IPS-18c (cell line): Measurements from ENCODE around the gene SLC51A.
"Not testable (repeated sequence)": the region's sequence is repeated elsewhere in the genome, so short reads cannot be mapped to it uniquely, and the experiment has no call there.

Source experiments
- H3K4me3 ChIP-seq: 2 replicates; pipeline ENCODE4 v1.7.0; 2013; ENCODE audit warnings: low read depth, mild to moderate bottlenecking, low read length, moderate library complexity; ENCODE audit not compliant: insufficient read depth
- H3K9me3 ChIP-seq: one replicate; pipeline ENCODE4 v1.6.1; 2013; ENCODE audit warnings: mild to moderate bottlenecking, low read length, moderate library complexity; ENCODE audit not compliant: control insufficient read depth, insufficient read depth

Gene SLC51A

DNA sequence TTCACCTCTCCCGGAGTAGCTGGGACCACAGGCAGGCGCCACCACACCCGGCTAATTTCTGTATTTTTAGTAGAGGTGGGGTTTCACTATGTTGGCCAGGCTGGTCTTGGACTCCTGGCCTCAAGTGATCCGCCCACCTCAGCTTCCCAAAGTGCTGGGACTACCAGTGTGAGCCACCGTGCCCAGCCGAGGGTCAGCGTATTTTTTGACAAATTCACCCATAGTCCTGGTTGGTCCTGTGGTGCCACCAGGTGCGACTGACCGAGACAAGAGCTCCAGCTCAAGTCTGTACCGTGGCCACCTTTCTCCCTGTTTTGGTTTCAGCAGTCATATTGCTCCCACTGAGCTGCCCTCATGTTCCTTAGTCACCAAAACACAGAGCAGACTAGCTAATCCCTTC is 8.8 kb downstream of the SLC51A start:
- Histone ChIP-seq H3K4me3 (no peak overlapping the region), H3K9me3 (no peaks in the 10 kb centered on the region)

DNA sequence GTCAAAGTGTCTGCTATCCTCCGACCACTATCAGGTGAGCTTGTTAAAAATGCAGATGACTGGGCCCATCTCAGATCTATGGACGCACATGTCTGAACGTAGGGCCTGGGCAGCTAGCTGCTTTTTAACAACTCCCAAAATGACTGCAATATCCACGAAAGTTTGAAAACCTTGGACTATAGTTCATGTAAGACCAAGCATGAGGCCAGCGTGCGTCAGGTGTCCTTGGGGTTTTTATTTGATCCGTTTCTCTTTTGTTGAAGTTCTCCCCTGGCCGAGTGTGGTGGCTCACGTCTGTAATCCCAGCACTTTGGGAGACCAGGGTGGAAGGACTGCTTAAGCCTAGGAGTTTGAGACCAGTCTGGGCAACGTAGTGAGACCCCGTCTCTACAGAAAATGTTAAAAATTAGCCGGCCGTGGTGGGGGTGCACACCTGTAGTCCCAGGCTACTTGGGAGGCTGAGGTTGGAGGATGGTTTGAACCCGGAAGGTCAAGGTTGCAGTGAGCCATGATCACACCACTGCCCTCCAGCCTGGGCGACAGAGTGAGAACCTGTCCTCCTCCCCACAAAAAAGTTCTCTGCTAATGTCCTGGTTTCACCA is 9.5 kb downstream of the SLC51A start:
- Histone ChIP-seq H3K9me3 (no peaks in the 10 kb centered on the region), H3K4me3 (no peak overlapping the region)

DNA sequence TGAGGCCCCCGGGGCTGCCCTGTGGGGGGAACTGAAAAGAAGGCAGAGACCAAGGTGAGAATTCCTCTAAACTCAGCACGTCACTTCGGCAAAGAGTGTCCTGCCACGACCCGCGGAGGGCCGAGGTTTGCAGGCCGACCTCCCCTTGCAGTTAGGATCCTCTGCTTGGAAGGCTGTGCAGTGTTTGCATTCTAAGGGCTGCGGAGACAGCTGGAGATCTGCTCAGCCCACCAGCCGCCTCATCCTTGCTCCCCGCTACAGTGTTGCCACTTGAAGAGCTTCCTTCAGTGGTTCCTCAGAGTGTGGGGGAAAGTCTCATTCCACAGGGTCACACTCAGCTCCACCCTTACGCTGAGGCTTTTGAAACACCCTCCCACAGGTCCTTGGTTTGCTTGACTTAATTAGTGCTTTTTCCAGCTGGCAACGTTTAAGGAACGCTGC is 10.8 kb downstream of the SLC51A start:
- H3K9me3 ChIP-seq = no peaks in the 10 kb centered on the region
- no peak overlapping the region for H3K4me3 ChIP-seq

DNA sequence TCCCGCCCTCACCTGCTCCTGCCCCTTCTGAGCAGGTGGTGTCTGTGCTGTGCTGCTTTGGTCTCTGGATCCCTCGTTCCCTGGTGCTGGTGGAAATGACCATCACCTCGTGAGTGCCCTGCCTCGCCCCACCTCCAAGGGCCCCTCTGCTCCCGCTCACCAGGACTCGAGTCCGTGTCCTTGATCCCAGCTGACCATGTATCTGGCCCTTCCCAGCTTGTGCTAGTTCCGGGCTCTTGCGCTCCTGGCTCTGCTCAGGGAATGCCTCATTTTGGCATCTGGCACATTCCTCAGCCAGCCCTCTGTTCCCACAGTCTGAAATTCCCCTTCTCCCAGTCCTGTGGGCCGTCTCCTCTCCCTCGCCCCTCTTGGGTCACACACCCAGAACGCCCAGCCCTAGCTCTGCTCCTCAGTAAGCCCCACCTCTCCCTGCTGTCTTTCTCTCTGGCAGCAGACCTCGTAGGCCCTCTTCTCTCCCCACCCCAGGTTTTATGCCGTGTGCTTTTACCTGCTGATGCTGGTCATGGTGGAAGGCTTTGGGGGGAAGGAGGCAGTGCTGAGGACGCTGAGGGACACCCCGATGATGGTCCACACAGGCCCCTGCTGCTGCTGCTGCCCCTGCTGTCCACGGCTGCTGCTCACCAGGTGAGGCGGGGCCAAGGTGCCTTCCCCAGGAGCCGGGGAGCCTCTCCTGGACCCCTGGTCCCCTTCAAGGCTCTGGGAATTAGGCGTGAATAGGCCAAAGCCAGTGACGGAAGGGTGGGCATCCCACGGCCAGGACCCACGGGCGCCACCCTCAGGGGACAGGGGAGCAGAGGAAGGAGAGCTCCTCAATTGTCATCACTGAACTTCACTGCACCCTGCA is 11.5 kb downstream of the SLC51A start:
- Histone ChIP-seq H3K9me3 (no peaks in the 10 kb centered on the region), H3K4me3 (no peak overlapping the region)

DNA sequence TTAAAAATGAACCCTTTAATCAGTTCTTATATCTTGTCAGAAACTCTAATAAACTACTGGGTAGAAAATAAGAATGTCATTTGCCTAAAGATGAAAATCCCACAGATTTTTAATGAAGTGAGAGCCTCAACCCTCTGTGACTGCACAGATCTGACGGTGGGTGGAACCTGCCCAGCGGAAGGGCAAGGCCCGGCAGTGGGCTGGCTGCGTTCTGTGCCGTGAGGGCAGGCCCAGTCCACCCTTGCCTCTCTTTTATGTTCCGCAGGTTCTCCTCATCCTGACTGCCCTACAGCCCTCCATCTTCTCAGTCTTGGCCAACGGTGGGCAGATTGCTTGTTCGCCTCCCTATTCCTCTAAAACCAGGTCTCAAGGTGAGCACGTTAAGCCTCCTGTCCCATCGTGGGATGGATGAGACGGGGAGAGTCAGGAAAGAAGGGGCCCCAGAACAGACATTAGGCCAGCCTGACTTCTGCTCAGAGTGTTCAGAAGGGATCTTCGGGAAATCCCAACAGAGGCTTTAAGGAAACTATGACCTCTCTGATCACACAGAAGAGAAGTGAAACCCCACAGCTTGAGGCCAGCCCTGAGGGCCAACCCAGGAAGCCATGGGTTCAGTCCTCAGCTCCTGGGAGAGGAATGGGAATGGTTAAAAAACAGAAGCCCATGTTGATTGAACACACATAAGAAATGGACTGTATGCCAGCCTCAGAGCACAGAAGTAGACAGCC is 16.0 kb downstream of the SLC51A start:
- Histone ChIP-seq H3K9me3 (no peaks in the 10 kb centered on the region), H3K4me3 (no peak overlapping the region)

DNA sequence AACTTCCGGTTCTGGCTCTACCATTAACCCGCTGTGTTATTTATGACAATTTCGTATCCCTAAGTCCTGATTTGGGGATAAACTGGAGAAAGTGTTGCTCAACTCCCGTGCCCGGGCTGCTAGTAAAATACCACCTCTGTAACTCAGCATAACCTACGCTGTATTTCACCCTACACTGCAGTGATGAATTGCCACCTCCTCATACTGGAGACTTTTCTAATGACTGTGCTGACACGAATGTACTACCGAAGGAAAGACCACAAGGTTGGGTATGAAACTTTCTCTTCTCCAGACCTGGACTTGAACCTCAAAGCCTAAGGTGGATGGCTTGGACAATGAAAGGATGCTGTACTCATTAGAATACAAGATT is 16.5 kb downstream of the SLC51A start:
- no peak overlapping the region for H3K4me3 ChIP-seq
- no peaks in the 10 kb centered on the region for H3K9me3 ChIP-seq

DNA sequence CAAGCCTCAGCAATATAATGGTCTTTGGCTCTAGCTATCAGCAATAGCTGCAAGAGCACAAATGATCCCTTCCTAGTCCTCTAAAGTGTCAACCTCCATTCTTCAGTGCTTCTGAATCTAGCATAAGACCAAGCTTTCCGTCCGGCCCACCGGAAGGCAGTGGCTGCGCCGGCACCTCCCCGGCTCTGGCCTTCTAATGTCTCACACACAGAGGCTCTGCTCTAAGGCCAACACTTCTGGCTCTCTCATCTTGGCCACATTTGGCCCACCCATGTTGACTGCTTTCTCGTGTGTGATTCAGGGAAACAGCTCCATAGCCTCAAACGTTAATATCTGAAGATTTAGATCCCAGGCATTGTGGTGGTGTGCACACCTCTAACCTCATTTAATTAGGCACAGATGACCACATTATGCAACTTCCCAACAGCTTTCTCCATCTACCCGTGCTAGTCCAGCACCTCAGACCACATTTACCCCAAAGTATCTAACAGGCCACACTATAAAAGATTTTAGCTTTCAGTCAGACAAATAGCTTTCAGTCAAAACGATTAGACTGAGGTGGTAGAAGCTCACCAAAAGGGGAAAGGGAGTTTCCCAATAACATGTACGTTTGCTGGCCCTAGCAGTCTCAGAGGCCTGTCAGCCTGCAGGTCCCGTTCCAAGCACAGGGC is 19.3 kb downstream of the SLC51A start:
- Histone ChIP-seq H3K9me3 (no peaks in the 10 kb centered on the region), H3K4me3 (no peak overlapping the region)

DNA sequence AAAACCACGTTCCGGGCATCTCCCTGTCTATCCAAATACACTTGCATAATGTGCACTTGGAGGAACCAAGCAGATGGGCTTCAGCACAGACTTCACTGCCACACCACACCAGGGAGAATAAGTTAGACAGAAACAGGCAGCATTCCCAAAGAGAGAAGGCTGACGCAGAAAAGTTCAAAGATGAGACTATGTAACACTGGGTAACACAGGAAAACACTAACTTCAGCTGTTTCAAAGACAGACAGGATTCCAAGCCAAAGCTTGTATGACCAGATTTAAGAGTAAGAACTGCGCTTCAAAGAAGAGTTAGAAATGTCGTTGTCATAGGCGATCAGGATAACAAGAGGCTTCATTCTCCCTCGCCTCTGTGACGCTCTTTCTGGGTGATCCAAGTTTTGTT is 19.9 kb downstream of the SLC51A start:
- no peak overlapping the region for H3K4me3 ChIP-seq
- H3K9me3 ChIP-seq = no peaks in the 10 kb centered on the region

DNA sequence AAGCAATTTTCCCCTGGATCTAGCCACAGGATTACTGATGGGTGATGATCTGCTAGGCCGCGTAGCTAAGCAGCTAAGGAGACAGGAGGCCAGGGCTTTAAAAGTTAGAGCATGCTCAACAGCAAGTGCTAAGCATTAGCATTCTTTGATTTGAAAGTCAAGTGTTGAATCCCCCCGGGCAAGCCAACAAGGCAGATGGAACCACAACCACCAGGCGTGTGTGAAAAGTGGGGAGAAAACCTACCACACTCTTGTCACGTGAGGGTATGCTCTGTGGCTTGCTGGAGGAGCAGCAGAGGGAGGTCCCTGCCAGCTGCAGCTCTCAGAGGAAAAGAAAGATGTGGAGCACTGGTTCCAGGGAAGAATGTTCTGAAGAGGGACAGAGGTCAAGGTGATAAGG is 20.9 kb downstream of the SLC51A start:
- no peak overlapping the region for H3K4me3 ChIP-seq
- H3K9me3 ChIP-seq = no peaks in the 10 kb centered on the region

DNA sequence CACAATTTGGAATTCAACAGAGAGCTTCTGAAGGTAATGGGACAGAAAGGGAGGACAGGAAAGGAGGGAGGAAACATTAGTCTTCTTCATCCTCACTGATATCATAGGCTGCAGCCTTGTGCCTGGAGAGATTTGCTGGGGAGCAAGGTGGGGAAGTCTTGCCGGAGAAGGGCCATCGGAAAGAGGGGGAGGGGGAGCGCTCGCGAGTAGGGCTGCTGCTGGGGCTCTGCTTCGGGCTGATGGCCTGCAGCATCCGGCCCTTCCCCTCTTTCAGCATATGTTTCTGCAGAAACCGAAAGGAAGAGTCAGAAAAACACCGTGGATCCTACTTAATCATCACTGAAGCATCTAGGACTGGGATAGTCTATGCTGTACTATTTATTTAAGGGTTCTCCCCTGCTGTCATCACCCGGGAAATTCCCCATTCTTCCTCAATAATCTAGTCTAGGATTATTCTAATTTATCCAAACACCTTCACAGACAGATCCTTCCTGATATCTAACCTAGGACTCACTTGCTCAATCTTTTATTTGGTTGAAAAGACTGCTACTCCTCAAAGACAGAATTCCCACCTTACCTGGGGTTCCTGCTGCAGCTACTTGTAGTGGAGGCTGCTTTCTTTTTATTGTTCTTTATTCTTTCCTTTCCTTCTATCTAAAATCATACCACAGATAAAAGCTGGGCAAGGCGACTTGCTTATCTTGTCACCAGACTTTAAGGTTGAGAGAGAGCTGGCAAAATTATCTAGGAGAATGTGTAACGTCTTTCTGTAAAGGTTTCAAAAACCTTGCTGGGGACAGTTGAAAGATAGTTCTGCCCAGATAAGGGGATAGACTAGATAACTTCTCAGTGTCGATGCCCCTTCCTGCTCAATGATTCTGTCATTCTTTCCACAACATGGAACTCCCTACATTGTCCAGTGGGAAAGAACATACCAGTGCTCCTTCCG is 22.6 kb downstream of the SLC51A start:
- Histone ChIP-seq H3K4me3 (no peak overlapping the region), H3K9me3 (no peaks in the 10 kb centered on the region)

DNA sequence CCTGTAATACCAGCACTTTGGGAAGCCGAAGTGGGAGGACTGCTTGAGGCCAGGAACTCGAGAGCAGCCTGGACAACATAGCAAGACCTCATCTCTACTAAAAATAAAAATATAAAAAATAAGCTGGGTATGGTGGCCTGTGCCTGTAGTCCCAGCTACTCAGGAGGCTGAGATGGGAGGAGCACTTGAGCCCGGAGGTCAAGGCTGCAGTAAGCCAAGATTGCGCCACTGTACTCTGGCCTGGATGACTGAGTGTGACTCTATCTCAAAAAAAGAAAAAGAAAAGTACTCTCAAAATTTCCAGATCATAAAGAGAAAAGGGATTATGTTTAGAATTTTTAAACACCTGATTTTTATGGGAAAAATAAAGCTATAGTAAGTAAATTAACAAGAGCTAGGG is 24.1 kb downstream of the SLC51A start:
- no peak overlapping the region for H3K4me3 ChIP-seq
- no peaks in the 10 kb centered on the region for H3K9me3 ChIP-seq

DNA sequence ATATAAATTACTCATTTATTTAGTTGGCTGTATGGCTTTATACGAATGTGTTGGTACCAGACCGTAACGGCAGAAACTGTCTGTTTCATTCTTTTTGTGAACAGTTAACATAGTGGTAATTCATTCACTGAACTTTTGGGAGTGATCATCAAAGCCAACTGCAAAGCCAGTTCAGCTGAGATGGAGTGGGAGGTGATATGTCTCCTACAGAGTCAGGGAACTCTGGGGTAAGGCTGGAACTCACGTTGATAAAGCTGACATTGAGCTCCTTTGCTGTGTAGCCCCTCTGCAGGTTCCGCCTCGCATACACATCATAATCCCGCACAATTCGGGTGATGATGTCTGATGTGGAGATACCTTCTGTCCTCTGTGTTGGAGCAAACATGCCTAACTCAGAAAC is 25.4 kb downstream of the SLC51A start:
- Histone ChIP-seq H3K9me3 (no peaks in the 10 kb centered on the region), H3K4me3 (no peak overlapping the region)

DNA sequence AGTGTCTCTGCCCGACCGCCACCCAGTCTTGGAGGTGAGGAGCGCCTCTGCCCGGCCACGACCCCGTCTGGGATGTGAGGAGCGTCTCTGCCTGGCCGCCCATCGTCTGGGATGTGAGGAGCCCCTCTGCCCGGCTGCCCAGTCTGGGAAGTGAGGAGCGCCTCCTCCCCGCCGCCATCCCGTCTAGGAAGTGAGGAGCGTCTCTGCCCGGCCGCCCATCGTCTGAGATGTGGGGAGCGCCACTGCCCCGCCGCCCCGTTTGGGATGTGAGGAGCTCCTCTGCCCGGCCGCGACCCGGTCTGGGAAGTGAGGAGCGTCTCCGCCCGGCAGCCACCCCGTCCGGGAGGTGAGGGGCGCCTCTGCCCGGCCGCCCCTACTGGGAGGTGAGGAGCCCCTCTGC is 27.8 kb downstream of the SLC51A start:
- not testable (repeated sequence) for H3K9me3 ChIP-seq

DNA sequence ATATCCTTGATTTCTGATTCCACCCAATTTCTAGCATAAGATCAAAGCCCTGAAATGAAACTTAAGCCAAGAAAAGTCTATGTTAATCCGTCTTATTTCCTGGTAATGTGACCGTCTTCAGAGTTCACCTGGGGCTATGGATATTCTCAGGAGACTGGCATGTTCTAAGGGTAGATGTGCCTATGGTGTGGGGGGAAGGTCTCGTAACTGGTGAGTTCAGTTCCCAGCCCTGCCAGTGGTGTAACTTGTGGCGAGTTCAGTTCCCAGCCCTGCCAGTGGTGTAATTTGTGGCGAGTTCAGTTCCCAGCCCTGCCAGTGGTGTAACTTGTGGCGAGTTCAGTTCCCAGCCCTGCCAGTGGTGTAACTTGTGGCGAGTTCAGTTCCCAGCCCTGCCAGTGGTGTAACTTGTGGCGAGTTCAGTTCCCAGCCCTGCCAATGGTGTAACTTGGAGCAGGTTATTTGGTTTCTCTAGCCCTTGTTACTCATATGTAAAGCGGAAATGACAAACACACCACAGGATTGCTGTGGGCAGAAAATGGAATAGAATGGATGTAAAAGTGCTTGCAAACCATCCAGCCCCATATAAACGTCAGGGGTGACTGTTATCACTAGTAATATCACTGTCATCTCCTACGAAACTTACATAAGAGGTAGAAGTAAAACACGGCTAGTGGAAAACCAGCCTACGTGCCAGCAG is 30.4 kb downstream of the SLC51A start:
- Histone ChIP-seq H3K4me3 (no peak overlapping the region), H3K9me3 (no peaks in the 10 kb centered on the region)

More for the DNA sequence above, 27.8 kb downstream of the SLC51A start:
- not testable (repeated sequence) for H3K4me3 ChIP-seq

DNA sequence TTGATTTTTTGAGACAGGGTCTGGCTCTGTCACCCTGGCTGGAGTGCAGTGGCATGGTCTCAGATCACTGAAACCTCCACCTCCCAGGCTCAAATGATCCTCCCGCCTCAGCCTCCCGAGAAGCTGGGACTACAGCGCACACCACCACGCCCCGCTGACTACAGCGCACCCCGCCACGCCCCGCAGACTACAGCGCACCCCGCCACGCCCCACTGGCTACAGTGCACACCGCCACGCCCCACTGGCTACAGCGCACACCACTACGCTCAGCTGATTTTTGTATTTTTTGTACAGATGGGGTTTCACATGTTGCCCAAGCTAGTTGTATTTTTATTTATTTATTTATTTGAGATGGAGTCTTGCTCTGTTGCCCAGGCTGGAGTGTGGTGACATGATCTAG is 35.6 kb downstream of the SLC51A start:
- no peak overlapping the region for H3K4me3 ChIP-seq
- no peaks in the 10 kb centered on the region for H3K9me3 ChIP-seq
